Measurements from ENCODE around the gene KCTD17.

GRCh38 chr22:37090920-37091695 is 39.6 kb downstream of the KCTD17 start:
- no peak for TF ChIP-seq CTCF (IDR thresholded peaks at IDR 0.05)
- no peak for TF ChIP-seq POLR2A (IDR thresholded peaks at IDR 0.05)
